Measurements from ENCODE around the gene NAA10. TPM values are rescaled to one million over a fixed set of nuclear protein-coding genes. Genes with fewer than 3 reads are reported as not detected.

NAA10 gene
- total RNA-seq, 1 experiment from 2014 or later: 124 TPM

GRCh38 chrX:153889123-153889522, 45.7 kb downstream of the NAA10 start (continued):
- TF ChIP-seq ELF1 (IDR thresholded peaks at IDR 0.05; ENCODE audit: borderline replicate concordance, low read depth) (no peak), CBX3 (IDR thresholded peaks at IDR 0.05; ENCODE audit: low read depth) (no peak), FOSL1 (IDR thresholded peaks at IDR 0.05; ENCODE audit: low read depth) (no peak), JUND (IDR thresholded peaks at IDR 0.05) (no peak)

GRCh38 chrX:153888344-153888743, 46.5 kb downstream of the NAA10 start:
- Histone ChIP-seq H3K4me1 (ENCODE audit: control insufficient read depth in 1 of 2, insufficient read depth in 2 of 2, low read length in 2 of 2) (peaks cover 9 to 17% of the 10 kb centered on the region in 2 experiments), H3K9me3 (ENCODE audit: control insufficient read depth in 1 of 2, insufficient read depth in 1 of 2, low read depth in 1 of 2, low read length in 2 of 2) (no peaks in the 10 kb centered on the region), H3K4me3 (replicated peaks in 1 of 2; ENCODE audit: low read depth in 1 of 2, low read length in 2 of 2) (no peak overlapping the region), H3K79me2 (ENCODE audit: insufficient read depth, low read length) (no peaks in the 10 kb centered on the region), H3K4me2 (ENCODE audit: low read length) (no peak overlapping the region), H3K9ac (ENCODE audit: low read length) (no peak overlapping the region), H4K20me1 (ENCODE audit: insufficient read depth) (no peaks in the 10 kb centered on the region), H3K27me3 (ENCODE audit: insufficient read depth, low read length) (no peaks in the 10 kb centered on the region), H3K9me2 (ENCODE audit: insufficient read depth) (no peaks in the 10 kb centered on the region), H3K36me3 (ENCODE audit: control insufficient read depth in 1 of 2, insufficient read depth in 2 of 2, low read length in 2 of 2) (no peaks in the 10 kb centered on the region), H2AFZ (ENCODE audit: low read depth, low read length, poor library complexity, severe bottlenecking) (no peak overlapping the region), H3K27ac (ENCODE audit: low read depth, low read length) (no peak overlapping the region)
- POLR2A ChIA-PET: no interaction called here
- BruUV-seq (replicated peaks): no TSS peak
- RAD21 ChIA-PET (ENCODE audit: low non-redundant PET in 1 of 2, low total read pairs in 2 of 2, uncharacterized antibody in 2 of 2, unreplicated experiment in 2 of 2): no interaction called here
- DNase-seq (ENCODE audit: low read depth, low spot score) (no peak), ATAC-seq (no peak)
- intact Hi-C loops (cut with micrococcal nuclease): no loop called here
- TF ChIP-seq ZNF274 (IDR thresholded peaks at IDR 0.05; ENCODE audit: low read depth, low read length): no peak
- no peak for TF ChIP-seq CBX3 (IDR thresholded peaks at IDR 0.05; ENCODE audit: low read depth)
- TF ChIP-seq EZH2phosphoT487 (IDR thresholded peaks at IDR 0.05; ENCODE audit: borderline replicate concordance): no peak
- TF ChIP-seq CEBPB (IDR thresholded peaks at IDR 0.05; ENCODE audit: low read depth): no peak
- TF ChIP-seq REST (IDR thresholded peaks at IDR 0.05; ENCODE audit: low read depth): no peak
- no peak for TF ChIP-seq SRF (IDR thresholded peaks at IDR 0.05; ENCODE audit: low read depth)
- no peak for TF ChIP-seq POLR2A (IDR thresholded peaks at IDR 0.05; ENCODE audit: borderline replicate concordance, extremely low read depth, insufficient read depth, insufficient read length)
- no peak for TF ChIP-seq POLR2AphosphoS5 (IDR thresholded peaks at IDR 0.05; ENCODE audit: low read depth, low read length)
- no peak for TF ChIP-seq ATF3 (IDR thresholded peaks at IDR 0.05)
- TF ChIP-seq EZH2 (IDR thresholded peaks at IDR 0.05): no peak
- TF ChIP-seq CTCF (IDR thresholded peaks at IDR 0.05 in 2 of 3, conservative IDR thresholded peaks at IDR 0.05 in 1 of 3; ENCODE audit: borderline replicate concordance in 1 of 3, insufficient read depth in 1 of 3, low read depth in 2 of 3, low read length in 2 of 3): no peak
- CTCF ChIA-PET: no interaction called here
